Hippocampal formation (tissue), 2 donors: ENCODE data around the gene CLCN6.
"Not testable (repeated sequence)": the region's sequence is repeated elsewhere in the genome, so short reads cannot be mapped to it uniquely, and the experiment has no call there.

Source experiments
- DNase-seq, 2 donors: peaks; one replicate each; lab custom pipeline; 2025; lab: John Stamatoyannopoulos, UW

The CLCN6 gene

GRCh38 chr1:11796036-11796828 is 9.8 kb upstream of the CLCN6 start:
- no peak for DNase-seq

GRCh38 chr1:11797525-11798216 is 8.3 kb upstream of the CLCN6 start:
- DNase-seq, result no peak

- DNase-seq, result no peak
These were observed 6.9 kb upstream of the CLCN6 start for GRCh38 chr1:11799099-11799498.

GRCh38 chr1:11799896-11800295 is 6.1 kb upstream of the CLCN6 start:
- no peak for DNase-seq

GRCh38 chr1:11800391-11800755 is 5.6 kb upstream of the CLCN6 start:
- DNase-seq, result no peak

- no peak for DNase-seq
These were observed 5.1 kb upstream of the CLCN6 start for GRCh38 chr1:11800756-11801433.

- DNase-seq, result peak in 1 of 2 donors; percentile 20
These were observed 3.4 kb upstream of the CLCN6 start for GRCh38 chr1:11802616-11802972.

- DNase-seq, result peak; percentile 36 to 60
These were observed 2.8 kb upstream of the CLCN6 start for GRCh38 chr1:11802973-11803885.

- not testable (repeated sequence) for DNase-seq
These were observed 1.9 kb upstream of the CLCN6 start for GRCh38 chr1:11803924-11804665.

- no peak for DNase-seq
These were observed 1.1 kb upstream of the CLCN6 start for GRCh38 chr1:11804666-11805421.

GRCh38 chr1:11806307-11806936 is 431 bp downstream of the CLCN6 start:
- DNase-seq, result peak in 1 of 2 donors; percentile 54

GRCh38 chr1:11807133-11807532 is 1.1 kb downstream of the CLCN6 start:
- DNase-seq, result no peak

GRCh38 chr1:11813021-11813420 is 7.0 kb downstream of the CLCN6 start:
- DNase-seq, result no peak

GRCh38 chr1:11817192-11817591 is 11.2 kb downstream of the CLCN6 start:
- DNase-seq, result no peak

GRCh38 chr1:11822091-11822490 is 16.1 kb downstream of the CLCN6 start:
- DNase-seq, result no peak

GRCh38 chr1:11823366-11824137 is 17.6 kb downstream of the CLCN6 start:
- no peak for DNase-seq

- DNase-seq, result no peak
These were observed 19.1 kb downstream of the CLCN6 start for GRCh38 chr1:11825131-11825530.

- DNase-seq, result no peak
These were observed 21.0 kb downstream of the CLCN6 start for GRCh38 chr1:11826946-11827345.

GRCh38 chr1:11828511-11828910 is 22.5 kb downstream of the CLCN6 start:
- DNase-seq, result no peak
